HepG2 (cell line): ENCODE measurements around the gene TPX2. TPM values are rescaled to one million over a fixed set of nuclear protein-coding genes. Genes with fewer than 3 reads are reported as not detected.
A peak's percentile ranks its signal among the peaks of the same experiment; 100 is the strongest.

Source experiments
- HMGXB3 ChIP-seq: sonication (generic); formaldehyde crosslinking; IDR thresholded peaks from 2 replicates; pipeline ENCODE4 v1.4.0; 2020; ENCODE audit warnings: missing genetic modification reagents, borderline replicate concordance
- ZBTB34 ChIP-seq: sonication (generic); formaldehyde crosslinking; IDR thresholded peaks from 2 replicates; pipeline ENCODE4 v1.8.0; 2022; ENCODE audit warnings: mild to moderate bottlenecking, missing genetic modification reagents
- ZNF205 ChIP-seq: IDR thresholded peaks from 2 replicates; pipeline ENCODE4 v1.6.1; 2018; ENCODE audit warnings: missing biosample characterization, missing genetic modification reagents
- ZNF263 ChIP-seq: sonication (generic); formaldehyde crosslinking; IDR thresholded peaks from 2 replicates; pipeline ENCODE4 v1.4.0; 2020; ENCODE audit warnings: missing genetic modification reagents
- ZNF629 ChIP-seq: sonication (generic); formaldehyde crosslinking; conservative IDR thresholded peaks from 2 replicates; pipeline ENCODE4 v1.5.0; 2020; ENCODE audit warnings: missing genetic modification reagents
- ZNF720 ChIP-seq: sonication (generic); formaldehyde crosslinking; IDR thresholded peaks from 2 replicates; pipeline ENCODE4 v1.4.0; 2020; ENCODE audit warnings: missing genetic modification reagents
- polyA plus RNA-seq, 8 experiments: library from polyadenylated mRNA; depleted of rRNA in 3 of 8; stranded (reverse) in 7 of 8; unstranded in 1 of 8; fragments of >200 nt; fragmentation: Illumina TruSeq in 4 of 8; extraction: Trizol in 4 of 8; gene quantifications; 2 replicates each; pipeline versions ENCODE4 v1.2.1 to v1.2.3, GENCODE V29; 2011 to 2016; ENCODE audit warnings: low read depth in 4 of 8, missing spikeins in 1 of 8, mixed read lengths in 1 of 8; ENCODE audit not compliant: insufficient read depth in 1 of 8
- total RNA-seq, 5 experiments: library from RNA; depleted of rRNA; stranded (reverse); fragments of >200 nt; fragmentation: Illumina TruSeq; extraction: Trizol; gene quantifications; 2 replicates each; pipeline ENCODE4 v1.2.3, GENCODE V29; 2016; ENCODE audit warnings: low read depth in 1 of 5
- TF ChIP-seq, protein P1 (sequence below): sonication (generic); formaldehyde crosslinking; IDR thresholded peaks from 2 replicates; pipeline ENCODE4 v1.4.0; 2020; ENCODE audit warnings: mild to moderate bottlenecking, missing genetic modification reagents, borderline replicate concordance
- TF ChIP-seq, protein P2 (sequence below): sonication (generic); formaldehyde crosslinking; IDR thresholded peaks from 2 replicates; pipeline ENCODE4 v1.8.1; 2023; ENCODE audit warnings: mild to moderate bottlenecking, missing genetic modification reagents
- TF ChIP-seq, protein P3 (sequence below): IDR thresholded peaks from 2 replicates; pipeline ENCODE4 v1.6.1; 2018; ENCODE audit warnings: missing genetic modification reagents
- TF ChIP-seq, protein P4 (sequence below): sonication (generic); formaldehyde crosslinking; IDR thresholded peaks from 2 replicates; pipeline ENCODE4 v1.4.0; 2020; ENCODE audit warnings: mild to moderate bottlenecking, missing genetic modification reagents
- TF ChIP-seq, protein P5 (sequence below): sonication (generic); formaldehyde crosslinking; IDR thresholded peaks from 2 replicates; pipeline ENCODE4 v1.4.0; 2020; ENCODE audit warnings: missing genetic modification reagents, borderline replicate concordance

The TPX2 gene
- total and polyA plus RNA-seq, 2 of the 13 experiments (the other 11 are each of a cell fraction or from before 2014, with no cell fraction given): 34.3 to 124 TPM

DNA sequence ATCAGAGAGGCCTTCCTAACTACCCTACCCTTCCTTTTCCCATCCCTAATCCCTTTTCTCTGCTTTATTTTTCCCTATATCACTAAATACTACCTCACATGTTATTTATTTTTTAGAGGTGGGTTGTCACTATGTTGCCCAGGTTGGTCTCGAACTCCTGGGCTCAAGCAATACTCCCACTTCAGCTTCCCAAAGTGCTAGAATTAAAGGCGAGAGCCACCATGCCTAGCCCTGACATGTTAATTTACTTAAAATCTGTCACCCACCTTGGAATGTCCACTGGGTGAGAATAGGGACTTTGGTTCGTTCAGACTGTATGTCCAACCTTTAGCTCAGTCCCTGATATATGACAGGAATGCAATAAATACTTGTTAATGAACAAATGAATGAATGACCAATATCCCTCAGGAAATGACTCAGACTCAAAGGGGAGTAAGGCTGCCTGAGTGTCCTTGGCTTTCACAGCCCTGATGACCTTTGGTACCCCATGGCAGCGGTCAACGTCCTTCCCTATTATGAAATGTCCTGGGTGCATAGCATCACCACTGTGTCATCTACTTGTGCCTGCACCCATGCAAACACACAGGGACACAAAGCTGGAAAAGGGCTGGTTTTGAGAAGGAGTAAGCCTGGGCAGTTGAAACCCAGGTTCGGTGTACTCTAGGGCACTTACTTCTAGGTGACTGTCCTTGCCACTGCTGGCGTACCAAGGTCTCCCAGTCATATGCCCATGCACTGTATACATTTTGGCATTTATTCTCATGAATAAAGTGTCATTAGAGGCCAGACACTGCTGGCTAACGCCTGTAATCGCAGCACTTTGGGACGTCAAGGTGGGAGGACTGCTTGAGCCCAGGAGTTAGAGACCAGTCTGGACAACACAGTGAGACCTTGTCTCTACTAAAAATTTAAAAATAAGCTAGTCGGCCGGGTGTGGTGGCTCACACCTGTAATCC lies 43.0 kb upstream of the TPX2 start (continued):
- TF ChIP-seq, protein P1, sequence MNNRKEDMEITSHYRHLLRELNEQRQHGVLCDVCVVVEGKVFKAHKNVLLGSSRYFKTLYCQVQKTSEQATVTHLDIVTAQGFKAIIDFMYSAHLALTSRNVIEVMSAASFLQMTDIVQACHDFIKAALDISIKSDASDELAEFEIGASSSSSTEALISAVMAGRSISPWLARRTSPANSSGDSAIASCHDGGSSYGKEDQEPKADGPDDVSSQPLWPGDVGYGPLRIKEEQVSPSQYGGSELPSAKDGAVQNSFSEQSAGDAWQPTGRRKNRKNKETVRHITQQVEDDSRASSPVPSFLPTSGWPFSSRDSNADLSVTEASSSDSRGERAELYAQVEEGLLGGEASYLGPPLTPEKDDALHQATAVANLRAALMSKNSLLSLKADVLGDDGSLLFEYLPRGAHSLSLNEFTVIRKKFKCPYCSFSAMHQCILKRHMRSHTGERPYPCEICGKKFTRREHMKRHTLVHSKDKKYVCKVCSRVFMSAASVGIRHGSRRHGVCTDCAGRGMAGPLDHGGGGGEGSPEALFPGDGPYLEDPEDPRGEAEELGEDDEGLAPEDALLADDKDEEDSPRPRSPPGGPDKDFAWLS (CRISPR knock-in tag): no peak
- peak; percentile 95 for TF ChIP-seq HMGXB3 (CRISPR knock-in tag)
- TF ChIP-seq ZNF629: peak; percentile 72
- TF ChIP-seq, protein P2, sequence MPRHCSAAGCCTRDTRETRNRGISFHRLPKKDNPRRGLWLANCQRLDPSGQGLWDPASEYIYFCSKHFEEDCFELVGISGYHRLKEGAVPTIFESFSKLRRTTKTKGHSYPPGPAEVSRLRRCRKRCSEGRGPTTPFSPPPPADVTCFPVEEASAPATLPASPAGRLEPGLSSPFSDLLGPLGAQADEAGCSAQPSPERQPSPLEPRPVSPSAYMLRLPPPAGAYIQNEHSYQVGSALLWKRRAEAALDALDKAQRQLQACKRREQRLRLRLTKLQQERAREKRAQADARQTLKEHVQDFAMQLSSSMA (CRISPR knock-in tag): no peak
- TF ChIP-seq, protein P3, sequence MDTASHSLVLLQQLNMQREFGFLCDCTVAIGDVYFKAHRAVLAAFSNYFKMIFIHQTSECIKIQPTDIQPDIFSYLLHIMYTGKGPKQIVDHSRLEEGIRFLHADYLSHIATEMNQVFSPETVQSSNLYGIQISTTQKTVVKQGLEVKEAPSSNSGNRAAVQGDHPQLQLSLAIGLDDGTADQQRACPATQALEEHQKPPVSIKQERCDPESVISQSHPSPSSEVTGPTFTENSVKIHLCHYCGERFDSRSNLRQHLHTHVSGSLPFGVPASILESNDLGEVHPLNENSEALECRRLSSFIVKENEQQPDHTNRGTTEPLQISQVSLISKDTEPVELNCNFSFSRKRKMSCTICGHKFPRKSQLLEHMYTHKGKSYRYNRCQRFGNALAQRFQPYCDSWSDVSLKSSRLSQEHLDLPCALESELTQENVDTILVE (CRISPR knock-in tag): peak; percentile 98
- TF ChIP-seq, protein P4, sequence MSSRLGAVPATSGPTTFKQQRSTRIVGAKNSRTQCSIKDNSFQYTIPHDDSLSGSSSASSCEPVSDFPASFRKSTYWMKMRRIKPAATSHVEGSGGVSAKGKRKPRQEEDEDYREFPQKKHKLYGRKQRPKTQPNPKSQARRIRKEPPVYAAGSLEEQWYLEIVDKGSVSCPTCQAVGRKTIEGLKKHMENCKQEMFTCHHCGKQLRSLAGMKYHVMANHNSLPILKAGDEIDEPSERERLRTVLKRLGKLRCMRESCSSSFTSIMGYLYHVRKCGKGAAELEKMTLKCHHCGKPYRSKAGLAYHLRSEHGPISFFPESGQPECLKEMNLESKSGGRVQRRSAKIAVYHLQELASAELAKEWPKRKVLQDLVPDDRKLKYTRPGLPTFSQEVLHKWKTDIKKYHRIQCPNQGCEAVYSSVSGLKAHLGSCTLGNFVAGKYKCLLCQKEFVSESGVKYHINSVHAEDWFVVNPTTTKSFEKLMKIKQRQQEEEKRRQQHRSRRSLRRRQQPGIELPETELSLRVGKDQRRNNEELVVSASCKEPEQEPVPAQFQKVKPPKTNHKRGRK: 0 out of 2 replicates have a peak, but pooled peaks have one; percentile 79
- TF ChIP-seq ZBTB34 (CRISPR knock-in tag): peak; percentile 94
- TF ChIP-seq ZNF720: peak; percentile 61
- TF ChIP-seq ZNF205 (CRISPR knock-in tag): peak; percentile 91
- TF ChIP-seq, protein P5, sequence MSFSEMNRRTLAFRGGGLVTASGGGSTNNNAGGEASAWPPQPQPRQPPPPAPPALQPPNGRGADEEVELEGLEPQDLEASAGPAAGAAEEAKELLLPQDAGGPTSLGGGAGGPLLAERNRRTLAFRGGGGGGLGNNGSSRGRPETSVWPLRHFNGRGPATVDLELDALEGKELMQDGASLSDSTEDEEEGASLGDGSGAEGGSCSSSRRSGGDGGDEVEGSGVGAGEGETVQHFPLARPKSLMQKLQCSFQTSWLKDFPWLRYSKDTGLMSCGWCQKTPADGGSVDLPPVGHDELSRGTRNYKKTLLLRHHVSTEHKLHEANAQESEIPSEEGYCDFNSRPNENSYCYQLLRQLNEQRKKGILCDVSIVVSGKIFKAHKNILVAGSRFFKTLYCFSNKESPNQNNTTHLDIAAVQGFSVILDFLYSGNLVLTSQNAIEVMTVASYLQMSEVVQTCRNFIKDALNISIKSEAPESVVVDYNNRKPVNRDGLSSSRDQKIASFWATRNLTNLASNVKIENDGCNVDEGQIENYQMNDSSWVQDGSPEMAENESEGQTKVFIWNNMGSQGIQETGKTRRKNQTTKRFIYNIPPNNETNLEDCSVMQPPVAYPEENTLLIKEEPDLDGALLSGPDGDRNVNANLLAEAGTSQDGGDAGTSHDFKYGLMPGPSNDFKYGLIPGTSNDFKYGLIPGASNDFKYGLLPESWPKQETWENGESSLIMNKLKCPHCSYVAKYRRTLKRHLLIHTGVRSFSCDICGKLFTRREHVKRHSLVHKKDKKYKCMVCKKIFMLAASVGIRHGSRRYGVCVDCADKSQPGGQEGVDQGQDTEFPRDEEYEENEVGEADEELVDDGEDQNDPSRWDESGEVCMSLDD: peak; percentile 95; the same call in 1 of the 2 replicates
- peak; percentile 69; the same call in 1 of the 2 replicates for TF ChIP-seq ZNF263
